H9 (cell line): Measurements from ENCODE around the gene LAMB4. TPM values are rescaled to one million over a fixed set of nuclear protein-coding genes. Genes with fewer than 3 reads are reported as not detected.

Source experiments
- DNase-seq: peaks from one replicate; pipeline ENCODE4 v3.0.0-alpha.2; 2017
- H2AFZ ChIP-seq: one replicate; pipeline ENCODE4 v1.6.1; 2013; ENCODE audit warnings: mild to moderate bottlenecking, low read length, control low read depth, moderate library complexity
- H2AK5ac ChIP-seq: 2 replicates; pipeline ENCODE4 v1.6.1; 2013; ENCODE audit warnings: low read length, control low read depth, mixed read lengths; ENCODE audit not compliant: insufficient read length
- H2BK120ac ChIP-seq: one replicate; pipeline ENCODE4 v1.6.1; 2013; ENCODE audit warnings: low read depth, mild to moderate bottlenecking, low read length, control low read depth, inconsistent platforms; ENCODE audit not compliant: poor library complexity, severe bottlenecking
- H2BK12ac ChIP-seq: 2 replicates; pipeline ENCODE4 v1.6.1; 2013; ENCODE audit warnings: low read length, control low read depth, mixed read lengths, low read depth; ENCODE audit not compliant: insufficient read length
- H2BK15ac ChIP-seq: 2 replicates; pipeline ENCODE4 v1.6.1; 2013; ENCODE audit warnings: low read depth, low read length, control low read depth
- H2BK20ac ChIP-seq: one replicate; pipeline ENCODE4 v1.6.1; 2013; ENCODE audit warnings: low read depth, mild to moderate bottlenecking, low read length, control low read depth, inconsistent platforms; ENCODE audit not compliant: poor library complexity, severe bottlenecking
- H2BK5ac ChIP-seq: 2 replicates; pipeline ENCODE4 v1.6.1; 2013; ENCODE audit warnings: low read length, control low read depth, mixed read lengths; ENCODE audit not compliant: insufficient read length
- H3K14ac ChIP-seq: 2 replicates; pipeline ENCODE4 v1.6.1; 2013; ENCODE audit warnings: low read length, control low read depth; ENCODE audit not compliant: insufficient read depth
- H3K18ac ChIP-seq: 2 replicates; pipeline ENCODE4 v1.6.1; 2013; ENCODE audit warnings: low read depth, mild to moderate bottlenecking, mixed read lengths, low read length, control low read depth; ENCODE audit not compliant: insufficient read length
- H3K23ac ChIP-seq: 2 replicates; pipeline ENCODE4 v1.6.1; 2013; ENCODE audit warnings: low read length, control low read depth, mixed read lengths, low read depth; ENCODE audit not compliant: insufficient read length
- H3K23me2 ChIP-seq: 2 replicates; pipeline ENCODE4 v1.6.1; 2013; ENCODE audit warnings: low read depth, mild to moderate bottlenecking, mixed read lengths, low read length, control low read depth; ENCODE audit not compliant: insufficient read length, poor library complexity, severe bottlenecking
- H3K27ac ChIP-seq: 2 replicates; pipeline ENCODE4 v1.5.1; 2013; ENCODE audit warnings: low read length, control low read depth, mixed read lengths, low read depth; ENCODE audit not compliant: insufficient read length
- H3K27me3 ChIP-seq: 2 replicates; pipeline ENCODE4 v1.6.1; 2013; ENCODE audit warnings: low read length, control low read depth, inconsistent platforms; ENCODE audit not compliant: insufficient read depth
- H3K4ac ChIP-seq: 2 replicates; pipeline ENCODE4 v1.6.1; 2013; ENCODE audit warnings: low read depth, mild to moderate bottlenecking, control low read depth, inconsistent platforms, low read length, moderate library complexity
- H3K4me1 ChIP-seq: 2 replicates; pipeline ENCODE4 v1.6.1; 2013; ENCODE audit warnings: low read length, control low read depth, inconsistent platforms; ENCODE audit not compliant: insufficient read depth
- H3K4me2 ChIP-seq: 2 replicates; pipeline ENCODE4 v1.6.1; 2013; ENCODE audit warnings: low read length, control low read depth, mixed read lengths; ENCODE audit not compliant: insufficient read length, insufficient read depth
- H3K56ac ChIP-seq: 2 replicates; pipeline ENCODE4 v1.6.1; 2013; ENCODE audit warnings: low read depth, mild to moderate bottlenecking, mixed read lengths, low read length, control low read depth; ENCODE audit not compliant: insufficient read length
- H3K79me1 ChIP-seq: 2 replicates; pipeline ENCODE4 v1.6.1; 2013; ENCODE audit warnings: low read depth, mild to moderate bottlenecking, moderate library complexity, low read length, control low read depth, inconsistent platforms; ENCODE audit not compliant: insufficient read depth, poor library complexity, severe bottlenecking
- H3K79me2 ChIP-seq: 2 replicates; pipeline ENCODE4 v1.6.1; 2013; ENCODE audit warnings: low read length, control low read depth, inconsistent platforms; ENCODE audit not compliant: insufficient read depth
- H3K9ac ChIP-seq: 2 replicates; pipeline ENCODE4 v1.6.1; 2013; ENCODE audit warnings: low read length, control low read depth, mixed read lengths; ENCODE audit not compliant: insufficient read length; ENCODE audit errors: extremely low read depth
- H3K9me3 ChIP-seq: one replicate; pipeline ENCODE4 v1.6.1; 2013; ENCODE audit warnings: low read depth, low read length, inconsistent platforms; ENCODE audit not compliant: control insufficient read depth
- H3T11ph ChIP-seq: one replicate; pipeline ENCODE4 v1.6.1; 2013; ENCODE audit warnings: mild to moderate bottlenecking, low read length, control low read depth, inconsistent platforms
- H4K20me1 ChIP-seq: one replicate; pipeline ENCODE4 v1.6.1; 2013; ENCODE audit not compliant: control insufficient read depth, insufficient read length, insufficient read depth
- H4K5ac ChIP-seq: 2 replicates; pipeline ENCODE4 v1.6.1; 2013; ENCODE audit warnings: low read depth, mild to moderate bottlenecking, mixed read lengths, low read length, control low read depth; ENCODE audit not compliant: insufficient read length
- H4K8ac ChIP-seq: replicated peaks from 2 replicates; pipeline ENCODE4 v1.6.1; 2013; ENCODE audit warnings: low read length, control low read depth, mixed read lengths, low read depth; ENCODE audit not compliant: insufficient read length
- H4K91ac ChIP-seq: 2 replicates; pipeline ENCODE4 v1.6.1; 2013; ENCODE audit warnings: low read depth, mild to moderate bottlenecking, moderate library complexity, mixed read lengths, low read length, control low read depth; ENCODE audit not compliant: insufficient read length
- H3K27ac Mint-ChIP-seq, 3 experiments: 2 replicates in 2 of 3; 3 replicates in 1 of 3; pipeline ENCODE4 v1.8.0; 2020 to 2021; ENCODE audit warnings: mixed read lengths in 3 of 3, mild to moderate bottlenecking in 1 of 3, moderate library complexity in 1 of 3
- H3K27me3 Mint-ChIP-seq: 2 replicates; pipeline ENCODE4 v1.8.0; 2021; ENCODE audit warnings: low read depth, mild to moderate bottlenecking, moderate library complexity, mixed read lengths
- H3K36me3 Mint-ChIP-seq, 3 experiments: 2 replicates in 2 of 3; 3 replicates in 1 of 3; pipeline ENCODE4 v1.8.0; 2020 to 2021; ENCODE audit warnings: low read depth in 3 of 3, mixed read lengths in 3 of 3; ENCODE audit not compliant: insufficient read depth in 1 of 3
- H3K4me1 Mint-ChIP-seq, 2 experiments: 2 replicates each; pipeline ENCODE4 v1.8.0; 2020; ENCODE audit warnings: mixed read lengths in 2 of 2
- H3K4me3 Mint-ChIP-seq, 2 experiments: 2 replicates in 1 of 2; 3 replicates in 1 of 2; pipeline ENCODE4 v1.8.0; 2020 to 2021; ENCODE audit warnings: mild to moderate bottlenecking in 2 of 2, mixed read lengths in 2 of 2, moderate library complexity in 1 of 2
- H3K9me3 Mint-ChIP-seq, 2 experiments: 2 replicates in 1 of 2; 3 replicates in 1 of 2; pipeline ENCODE4 v1.8.0; 2020; ENCODE audit warnings: mild to moderate bottlenecking in 2 of 2, mixed read lengths in 2 of 2, moderate library complexity in 1 of 2
- WGBS: extraction: QIAGEN DNeasy Blood & Tissue Kit; methylation state at CpG from one replicate; pipeline ENCODE4 v1.1.7; 2013; ENCODE audit warnings: missing lambda C conversion rate, low lambda C conversion rate, mixed read lengths; ENCODE audit not compliant: insufficient read length; ENCODE audit errors: extremely low coverage; 5-methylcytosine and 5-hydroxymethylcytosine counted together
- total RNA-seq: library from RNA; stranded (reverse); gene quantifications from 2 replicates; pipeline ENCODE4 v1.2.1, GENCODE V29; 2021
- TF ChIP-seq, protein P1 (sequence below): fragments of 200-600 bp; sonication (generic); conservative IDR thresholded peaks from 3 replicates; pipeline ENCODE4 v1.8.0; 2021; ENCODE audit warnings: antibody characterized with exemption, mild to moderate bottlenecking

Gene LAMB4
- total RNA-seq, 1 experiment from 2014 or later = not detected

DNA sequence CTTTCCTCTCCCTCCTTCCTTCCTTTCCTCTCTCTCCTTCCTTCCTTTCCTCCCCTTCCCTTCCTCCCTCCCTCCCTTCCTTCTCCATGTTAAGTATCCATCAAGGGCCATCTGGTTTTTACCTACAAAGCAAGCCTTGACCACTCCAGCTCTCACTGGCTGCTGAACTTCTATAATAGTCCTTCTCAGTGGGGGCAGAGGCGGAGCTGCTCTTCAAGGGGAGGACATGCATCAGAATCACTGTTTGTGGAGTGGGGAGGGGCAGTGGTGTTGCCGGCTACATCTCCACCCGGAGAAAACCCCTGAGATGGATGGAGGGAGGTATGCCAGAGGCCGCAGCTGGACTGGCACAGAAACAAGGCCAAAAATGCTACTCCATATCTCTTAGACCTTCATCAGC is 153.1 kb downstream of the LAMB4 start:
- no CpG with 5 or more reads among the region's 4 CpGs for WGBS
- peaks cover 9% of the 10 kb centered on the region; the same call in 1 of the 2 replicates for H3K4me1 ChIP-seq
- no peak overlapping the region for H3K27ac Mint-ChIP-seq

More for the DNA sequence above, 153.1 kb downstream of the LAMB4 start:
- no peak overlapping the region for H4K8ac ChIP-seq
- no peak overlapping the region for H2AK5ac ChIP-seq
- no peak overlapping the region for H3K4ac ChIP-seq
- Mint-ChIP-seq H3K27me3 (no peaks in the 10 kb centered on the region), H3K36me3 (peaks cover 21 to 68% (median 52%) of the 10 kb centered on the region in 3 experiments; a peak in 6 of 7 replicates), H3K9me3 (no peaks in the 10 kb centered on the region), H3K4me3 (no peak overlapping the region), H3K4me1 (peaks cover 29 to 33% of the 10 kb centered on the region in 2 experiments)
- no peak overlapping the region for H3K9ac ChIP-seq
- H2BK15ac ChIP-seq = no peak overlapping the region
- no peak overlapping the region for H3K56ac ChIP-seq
- H4K20me1 ChIP-seq = no peaks in the 10 kb centered on the region
- H3K79me1 ChIP-seq = no peaks in the 10 kb centered on the region
- H3K27me3 ChIP-seq = no peaks in the 10 kb centered on the region
- DNase-seq = no peak
- no peak overlapping the region for H2BK120ac ChIP-seq
- no peak overlapping the region for H2AFZ ChIP-seq
- no peaks in the 10 kb centered on the region for H3K23me2 ChIP-seq
- H3K23ac ChIP-seq = no peak overlapping the region
- H3K9me3 ChIP-seq = no peaks in the 10 kb centered on the region
- no peak overlapping the region for H2BK20ac ChIP-seq
- H4K91ac ChIP-seq = no peak overlapping the region
- TF ChIP-seq, protein P1, sequence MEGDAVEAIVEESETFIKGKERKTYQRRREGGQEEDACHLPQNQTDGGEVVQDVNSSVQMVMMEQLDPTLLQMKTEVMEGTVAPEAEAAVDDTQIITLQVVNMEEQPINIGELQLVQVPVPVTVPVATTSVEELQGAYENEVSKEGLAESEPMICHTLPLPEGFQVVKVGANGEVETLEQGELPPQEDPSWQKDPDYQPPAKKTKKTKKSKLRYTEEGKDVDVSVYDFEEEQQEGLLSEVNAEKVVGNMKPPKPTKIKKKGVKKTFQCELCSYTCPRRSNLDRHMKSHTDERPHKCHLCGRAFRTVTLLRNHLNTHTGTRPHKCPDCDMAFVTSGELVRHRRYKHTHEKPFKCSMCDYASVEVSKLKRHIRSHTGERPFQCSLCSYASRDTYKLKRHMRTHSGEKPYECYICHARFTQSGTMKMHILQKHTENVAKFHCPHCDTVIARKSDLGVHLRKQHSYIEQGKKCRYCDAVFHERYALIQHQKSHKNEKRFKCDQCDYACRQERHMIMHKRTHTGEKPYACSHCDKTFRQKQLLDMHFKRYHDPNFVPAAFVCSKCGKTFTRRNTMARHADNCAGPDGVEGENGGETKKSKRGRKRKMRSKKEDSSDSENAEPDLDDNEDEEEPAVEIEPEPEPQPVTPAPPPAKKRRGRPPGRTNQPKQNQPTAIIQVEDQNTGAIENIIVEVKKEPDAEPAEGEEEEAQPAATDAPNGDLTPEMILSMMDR = no peak
- no peaks in the 10 kb centered on the region for H3K79me2 ChIP-seq
- no peak overlapping the region for H3K27ac ChIP-seq
- H3T11ph ChIP-seq = no peak overlapping the region
- H3K4me2 ChIP-seq = no peak overlapping the region
- H4K5ac ChIP-seq = no peak overlapping the region
- H3K18ac ChIP-seq = no peak overlapping the region
- no peak overlapping the region for H2BK12ac ChIP-seq
- no peak overlapping the region for H3K14ac ChIP-seq
- H2BK5ac ChIP-seq = no peak overlapping the region
